ENCODE data around the gene CCDC33. TPM values are rescaled to one million over a fixed set of nuclear protein-coding genes. Genes with fewer than 3 reads are reported as not detected.

CCDC33 gene
- total and polyA plus RNA-seq, 7 donors = 0.01 to 0.03 TPM; not detected in 5

DNA sequence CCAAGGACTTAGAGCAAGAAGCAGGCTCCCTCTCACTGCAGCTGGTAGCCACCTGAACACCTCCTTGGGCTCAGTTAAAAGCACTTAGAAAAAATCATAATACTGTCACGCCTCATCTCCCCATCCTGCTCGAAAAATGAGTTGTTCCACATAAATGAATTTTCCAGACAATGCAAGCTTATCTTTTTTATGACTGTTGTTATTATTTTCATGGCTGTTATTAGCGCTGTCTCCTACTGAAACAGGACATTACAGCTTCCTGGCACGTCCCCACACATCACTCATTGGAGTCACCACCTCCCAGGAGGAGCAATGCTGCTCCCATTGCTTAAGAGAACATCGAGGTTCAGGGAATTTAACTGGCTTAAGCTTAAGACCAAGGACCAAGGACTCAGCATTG is 26.5 kb downstream of the CCDC33 start:
- TF ChIP-seq, protein P1, sequence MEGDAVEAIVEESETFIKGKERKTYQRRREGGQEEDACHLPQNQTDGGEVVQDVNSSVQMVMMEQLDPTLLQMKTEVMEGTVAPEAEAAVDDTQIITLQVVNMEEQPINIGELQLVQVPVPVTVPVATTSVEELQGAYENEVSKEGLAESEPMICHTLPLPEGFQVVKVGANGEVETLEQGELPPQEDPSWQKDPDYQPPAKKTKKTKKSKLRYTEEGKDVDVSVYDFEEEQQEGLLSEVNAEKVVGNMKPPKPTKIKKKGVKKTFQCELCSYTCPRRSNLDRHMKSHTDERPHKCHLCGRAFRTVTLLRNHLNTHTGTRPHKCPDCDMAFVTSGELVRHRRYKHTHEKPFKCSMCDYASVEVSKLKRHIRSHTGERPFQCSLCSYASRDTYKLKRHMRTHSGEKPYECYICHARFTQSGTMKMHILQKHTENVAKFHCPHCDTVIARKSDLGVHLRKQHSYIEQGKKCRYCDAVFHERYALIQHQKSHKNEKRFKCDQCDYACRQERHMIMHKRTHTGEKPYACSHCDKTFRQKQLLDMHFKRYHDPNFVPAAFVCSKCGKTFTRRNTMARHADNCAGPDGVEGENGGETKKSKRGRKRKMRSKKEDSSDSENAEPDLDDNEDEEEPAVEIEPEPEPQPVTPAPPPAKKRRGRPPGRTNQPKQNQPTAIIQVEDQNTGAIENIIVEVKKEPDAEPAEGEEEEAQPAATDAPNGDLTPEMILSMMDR (IDR thresholded peaks at IDR 0.05) = no peak
- WGBS, 3 donors = 20 to 31% (median 26%) methylated on average over 5 of the region's 5 CpGs
- Histone ChIP-seq H3K36me3 (ENCODE audit: insufficient read depth in 1 of 2, low read depth in 1 of 2) (no peaks in the 10 kb centered on the region), H3K4me3 (no peak overlapping the region), H3K27me3 (ENCODE audit: insufficient read depth in 3 of 3, low read length in 2 of 3) (peaks cover 0 to 23% (median 8%) of the 10 kb centered on the region in 3 donors), H3K27ac (no peak overlapping the region), H3K4me1 (no peaks in the 10 kb centered on the region), H3K9me3 (no peaks in the 10 kb centered on the region)
- intact Hi-C loops (cut with DNase I) = no loop called here
- ATAC-seq (no peak), DNase-seq (no peak)

DNA sequence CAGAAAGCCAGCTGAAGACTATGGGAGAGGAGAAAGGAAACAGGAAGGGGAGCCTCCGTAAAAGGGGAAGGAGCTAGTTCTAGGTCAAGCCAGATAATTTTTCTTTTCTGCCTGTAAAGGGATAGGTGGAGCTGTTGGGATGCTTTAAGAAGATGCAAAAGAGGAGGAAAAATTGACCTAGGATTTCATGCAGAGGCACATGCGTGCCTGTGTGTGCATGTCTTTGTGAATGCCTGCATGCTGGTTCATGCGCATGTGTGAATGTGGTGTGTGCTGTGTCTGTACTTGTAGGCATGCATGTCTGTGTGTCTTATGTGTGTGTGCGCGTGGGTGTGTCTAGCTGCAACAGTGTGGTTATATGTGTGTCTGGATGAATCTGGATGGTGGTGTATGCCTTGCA is 27.3 kb downstream of the CCDC33 start:
- Histone ChIP-seq H3K9me3 (no peaks in the 10 kb centered on the region), H3K27me3 (ENCODE audit: insufficient read depth in 3 of 3, low read length in 2 of 3) (peaks cover 0 to 23% (median 8%) of the 10 kb centered on the region in 3 donors), H3K4me1 (no peaks in the 10 kb centered on the region), H3K36me3 (ENCODE audit: insufficient read depth in 1 of 2, low read depth in 1 of 2) (no peaks in the 10 kb centered on the region), H3K27ac (no peak overlapping the region), H3K4me3 (no peak overlapping the region)
- intact Hi-C loops (cut with DNase I) = no loop called here
- 69 to 75% (median 72%) methylated on average over 5 of the region's 5 CpGs for WGBS, 3 donors
- TF ChIP-seq, protein P1 (IDR thresholded peaks at IDR 0.05) = no peak
- ATAC-seq (no peak), DNase-seq (no peak)

DNA sequence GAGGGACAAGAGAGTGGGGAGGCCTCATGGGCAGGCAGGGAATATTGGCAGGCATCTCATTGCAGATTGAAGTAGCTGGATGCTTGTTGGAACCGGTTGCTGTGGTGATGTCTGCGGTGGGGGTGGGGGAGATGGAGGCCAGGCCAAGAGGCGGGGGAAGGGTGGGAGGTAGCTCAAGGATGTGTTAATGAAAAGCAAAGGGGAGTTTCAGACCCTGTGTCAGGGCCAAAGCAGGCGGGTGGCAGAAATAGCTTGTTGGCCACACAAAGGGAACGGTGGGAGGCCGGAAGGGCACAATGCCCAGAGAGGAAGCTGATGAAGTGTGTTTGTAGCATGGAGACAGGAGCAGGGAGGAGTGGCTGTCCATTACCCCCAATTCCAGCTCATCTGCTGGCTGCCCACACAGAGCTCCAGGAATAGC is 28.0 kb downstream of the CCDC33 start:
- WGBS, 3 donors = 30 to 34% (median 34%) methylated on average over 6 of the region's 6 CpGs
- Histone ChIP-seq H3K4me3 (no peak overlapping the region), H3K27ac (no peak overlapping the region), H3K27me3 (ENCODE audit: insufficient read depth in 3 of 3, low read length in 2 of 3) (peaks cover 0 to 28% (median 11%) of the 10 kb centered on the region in 3 donors), H3K4me1 (no peaks in the 10 kb centered on the region), H3K36me3 (ENCODE audit: insufficient read depth in 1 of 2, low read depth in 1 of 2) (no peaks in the 10 kb centered on the region), H3K9me3 (no peaks in the 10 kb centered on the region)
- ATAC-seq (no peak), DNase-seq (no peak)
- intact Hi-C loops (cut with DNase I) = no loop called here
- TF ChIP-seq, protein P1 (IDR thresholded peaks at IDR 0.05) = no peak

DNA sequence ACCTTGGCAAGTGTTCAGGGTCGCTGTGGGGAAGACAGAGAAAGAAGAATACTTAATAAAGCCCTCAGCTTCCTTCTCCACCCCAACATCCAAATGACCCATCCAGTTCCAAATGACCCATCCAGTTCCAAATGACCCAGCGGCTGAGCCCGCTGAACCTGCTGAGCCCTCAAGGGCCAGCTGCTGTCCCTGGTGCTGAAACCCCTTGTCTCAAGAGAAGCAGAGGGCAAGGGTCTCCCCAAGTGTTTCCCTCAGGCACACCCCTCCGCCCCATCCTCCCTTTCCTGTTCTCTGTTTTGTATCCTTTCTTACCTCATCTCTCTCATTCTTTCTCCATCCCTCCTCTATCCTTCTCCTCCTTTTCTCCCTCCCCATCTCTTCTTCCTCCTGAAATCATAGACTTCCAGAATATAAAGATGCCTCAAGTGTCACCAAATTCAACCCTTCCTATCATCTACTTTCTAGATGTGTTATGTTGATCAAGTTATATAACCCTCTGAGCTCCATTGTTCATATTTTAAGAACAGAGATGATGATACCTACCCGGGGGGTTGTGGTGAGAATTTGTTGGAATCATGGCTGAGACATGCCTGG is 29.0 kb downstream of the CCDC33 start:
- ATAC-seq = no peak
- DNase-seq = peak; percentile 25 to 53
- Histone ChIP-seq H3K27ac (no peak overlapping the region), H3K4me1 (no peaks in the 10 kb centered on the region), H3K36me3 (ENCODE audit: insufficient read depth in 1 of 2, low read depth in 1 of 2) (no peaks in the 10 kb centered on the region), H3K27me3 (ENCODE audit: insufficient read depth in 3 of 3, low read length in 2 of 3) (peaks cover 0 to 27% (median 8%) of the 10 kb centered on the region in 3 donors), H3K4me3 (no peak overlapping the region), H3K9me3 (no peaks in the 10 kb centered on the region)
- intact Hi-C loops (cut with DNase I) = no loop called here
- 30 to 40% (median 34%) methylated on average over 5 of the region's 5 CpGs for WGBS, 3 donors
- TF ChIP-seq, protein P1 (IDR thresholded peaks at IDR 0.05) = no peak

DNA sequence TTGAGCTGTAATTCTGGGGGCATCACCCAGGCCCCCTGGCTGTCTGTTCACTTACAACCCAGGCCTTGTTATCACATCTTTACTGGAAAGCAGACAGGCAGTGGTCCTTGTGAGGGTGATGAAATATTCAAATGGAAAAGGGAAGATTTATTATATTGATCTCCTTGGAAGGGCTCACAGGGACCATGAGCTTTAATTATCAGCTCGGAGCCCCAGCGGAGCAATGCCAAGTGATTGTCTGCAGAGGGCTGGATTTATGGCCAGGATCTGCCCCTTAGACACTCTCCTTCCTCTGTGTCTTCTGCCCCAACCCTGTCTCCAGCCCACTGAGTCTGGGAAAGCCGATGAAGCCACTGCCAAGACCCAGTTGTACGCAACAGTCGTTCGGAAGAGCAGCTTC is 31.9 kb downstream of the CCDC33 start:
- 65 to 69% (median 65%) methylated on average over 6 of the region's 6 CpGs for WGBS, 3 donors

More for the DNA sequence above, 31.9 kb downstream of the CCDC33 start:
- TF ChIP-seq, protein P1 (IDR thresholded peaks at IDR 0.05) = no peak
- Histone ChIP-seq H3K27me3 (ENCODE audit: insufficient read depth in 3 of 3, low read length in 2 of 3) (peaks cover 0 to 26% (median 6%) of the 10 kb centered on the region in 3 donors), H3K9me3 (no peaks in the 10 kb centered on the region), H3K4me1 (no peaks in the 10 kb centered on the region), H3K36me3 (ENCODE audit: insufficient read depth in 1 of 2, low read depth in 1 of 2) (no peaks in the 10 kb centered on the region), H3K27ac (no peak overlapping the region), H3K4me3 (no peak overlapping the region)
- intact Hi-C loops (cut with DNase I) = no loop called here
- ATAC-seq = no peak
- DNase-seq = peak in 1 of 2 donors; percentile 15
